Colonic mucosa (tissue), 4 donors: ENCODE measurements around the gene THADA. TPM values are rescaled to one million over a fixed set of nuclear protein-coding genes. Genes with fewer than 3 reads are reported as not detected.
"Not testable (repeated sequence)": the region's sequence is repeated elsewhere in the genome, so short reads cannot be mapped to it uniquely, and the experiment has no call there.

Source experiments
- DNase-seq: peaks from one replicate; pipeline ENCODE4 v3.0.0-alpha.2; 2020
- H3K27ac ChIP-seq: fragments of 200-600 bp; one replicate; pipeline ENCODE4 v1.8.0; 2021
- H3K27me3 ChIP-seq: fragments of 200-600 bp; one replicate; pipeline ENCODE4 v1.8.0; 2021
- H3K36me3 ChIP-seq: fragments of 200-600 bp; one replicate; pipeline ENCODE4 v1.8.0; 2021
- H3K4me1 ChIP-seq: fragments of 200-600 bp; one replicate; pipeline ENCODE4 v1.8.0; 2021; ENCODE audit warnings: mild to moderate bottlenecking
- H3K4me3 ChIP-seq: fragments of 200-600 bp; one replicate; pipeline ENCODE4 v1.8.0; 2021
- H3K9ac ChIP-seq, 2 donors: one replicate each; pipeline ENCODE4 v1.7.0; 2013; ENCODE audit warnings: control low read depth in 2 of 2, low read depth in 2 of 2, low read length in 2 of 2
- H3K9me3 ChIP-seq: fragments of 200-600 bp; one replicate; pipeline ENCODE4 v1.8.0; 2021
- intact Hi-C: fragments of 100-400 bp; cut with DNase I; formaldehyde crosslinking; loops from one replicate; pipeline ENCODE4 v1.14.1; 2022
- total RNA-seq, 2 donors: library from RNA; stranded (reverse); fragmentation: NEBNext Ultra II Directional in 1 of 2; extraction: Animal tissue kit (Norgen Biotek cat#: 25700) in 1 of 2; gene quantifications; one replicate each; pipeline ENCODE4 v1.2.1, GENCODE V29; 2021
- TF ChIP-seq, protein P1 (sequence below): fragments of 200-600 bp; IDR thresholded peaks from one replicate; pipeline ENCODE4 v1.8.0; 2022; ENCODE audit warnings: antibody characterized with exemption, mild to moderate bottlenecking
- donor health status: healthy.
- donor health status: DM: no; HTN: no; CAD: no.
- donor health status: DM: no; HTN: no; CAD: no.

Gene THADA
- total RNA-seq, 2 donors from 2014 or later: 14.6 to 31.4 TPM

- Histone ChIP-seq H3K9ac (peak overlapping the region in 1 of 2 donors; percentile 77), H3K4me1 (peaks cover 27% of the 10 kb centered on the region), H3K27ac (peak overlapping the region; percentile 88), H3K9me3 (no peaks in the 10 kb centered on the region), H3K36me3 (no peaks in the 10 kb centered on the region), H3K4me3 (no peak overlapping the region), H3K27me3 (no peaks in the 10 kb centered on the region)
- TF ChIP-seq, protein P1, sequence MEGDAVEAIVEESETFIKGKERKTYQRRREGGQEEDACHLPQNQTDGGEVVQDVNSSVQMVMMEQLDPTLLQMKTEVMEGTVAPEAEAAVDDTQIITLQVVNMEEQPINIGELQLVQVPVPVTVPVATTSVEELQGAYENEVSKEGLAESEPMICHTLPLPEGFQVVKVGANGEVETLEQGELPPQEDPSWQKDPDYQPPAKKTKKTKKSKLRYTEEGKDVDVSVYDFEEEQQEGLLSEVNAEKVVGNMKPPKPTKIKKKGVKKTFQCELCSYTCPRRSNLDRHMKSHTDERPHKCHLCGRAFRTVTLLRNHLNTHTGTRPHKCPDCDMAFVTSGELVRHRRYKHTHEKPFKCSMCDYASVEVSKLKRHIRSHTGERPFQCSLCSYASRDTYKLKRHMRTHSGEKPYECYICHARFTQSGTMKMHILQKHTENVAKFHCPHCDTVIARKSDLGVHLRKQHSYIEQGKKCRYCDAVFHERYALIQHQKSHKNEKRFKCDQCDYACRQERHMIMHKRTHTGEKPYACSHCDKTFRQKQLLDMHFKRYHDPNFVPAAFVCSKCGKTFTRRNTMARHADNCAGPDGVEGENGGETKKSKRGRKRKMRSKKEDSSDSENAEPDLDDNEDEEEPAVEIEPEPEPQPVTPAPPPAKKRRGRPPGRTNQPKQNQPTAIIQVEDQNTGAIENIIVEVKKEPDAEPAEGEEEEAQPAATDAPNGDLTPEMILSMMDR: no peak
- intact Hi-C loops: no loop called here
- DNase-seq: no peak
These were observed 403.8 kb downstream of the THADA start for GRCh38 chr2:43191947-43192516.

GRCh38 chr2:43190311-43191052 is 405.4 kb downstream of the THADA start:
- intact Hi-C loops: no loop called here
- Histone ChIP-seq H3K27ac (no peak overlapping the region), H3K9me3 (no peaks in the 10 kb centered on the region), H3K27me3 (no peaks in the 10 kb centered on the region), H3K4me1 (peaks cover 33% of the 10 kb centered on the region), H3K4me3 (no peak overlapping the region), H3K9ac (peak overlapping the region in 1 of 2 donors; percentile 38), H3K36me3 (no peaks in the 10 kb centered on the region)
- peak; percentile 34 for DNase-seq
- TF ChIP-seq, protein P1: no peak

GRCh38 chr2:43189861-43190260 is 406.0 kb downstream of the THADA start:
- intact Hi-C loops, DNase-seq, H3K36me3 ChIP-seq, H3K27ac ChIP-seq, H3K9me3 ChIP-seq, H3K9ac ChIP-seq, H3K4me3 ChIP-seq, H3K27me3 ChIP-seq: not testable (repeated sequence)
- peaks cover 29% of the 10 kb centered on the region for H3K4me1 ChIP-seq

DNA sequence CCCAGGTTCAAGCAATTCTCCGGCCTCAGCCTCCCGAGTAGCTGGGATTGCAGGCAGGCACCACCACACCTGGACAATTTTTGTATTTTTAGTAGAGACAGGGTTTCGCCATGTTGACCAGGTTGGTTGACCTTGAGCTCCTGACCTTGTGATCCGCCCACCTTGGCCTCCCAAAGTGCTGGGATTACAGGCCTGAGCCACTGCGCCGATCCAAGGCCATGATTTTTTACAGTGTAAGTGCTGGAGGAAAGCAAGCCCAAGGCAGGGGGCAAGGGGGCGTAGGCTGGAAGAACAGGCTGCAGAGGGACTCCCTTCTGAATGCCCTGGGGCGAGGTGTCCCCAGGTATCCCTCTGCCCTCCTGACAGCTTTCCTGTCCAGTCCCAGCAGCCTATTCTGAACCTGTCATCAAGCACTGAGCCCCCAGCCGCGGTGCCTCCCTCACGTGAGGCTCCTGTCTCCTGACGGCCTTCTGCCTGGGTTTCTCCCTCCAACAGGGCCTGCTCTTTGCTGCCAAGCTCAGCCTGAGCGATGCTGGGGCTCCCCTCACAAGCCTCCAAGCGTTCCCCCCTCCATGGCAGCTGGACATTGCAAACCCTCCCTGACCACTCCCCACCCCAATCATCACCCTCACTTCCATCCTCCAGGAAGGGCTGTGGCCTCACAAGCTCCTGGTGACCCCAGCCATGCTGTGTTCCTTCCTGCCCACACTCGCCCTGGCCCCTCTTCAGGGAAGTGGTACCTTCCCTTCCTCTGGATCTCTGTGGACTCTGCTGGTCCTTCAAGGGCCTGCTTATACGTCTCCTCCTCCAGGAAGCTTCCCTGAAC is 407.1 kb downstream of the THADA start:
- peaks cover 29% of the 10 kb centered on the region for H3K4me1 ChIP-seq
- H3K9me3 ChIP-seq: no peaks in the 10 kb centered on the region
- no peak overlapping the region for H3K9ac ChIP-seq
- no peak for DNase-seq
- intact Hi-C loops: no loop called here
- H3K4me3 ChIP-seq: no peak overlapping the region
- no peaks in the 10 kb centered on the region for H3K27me3 ChIP-seq
- TF ChIP-seq, protein P1: no peak
- H3K27ac ChIP-seq: no peak overlapping the region
- no peaks in the 10 kb centered on the region for H3K36me3 ChIP-seq

- Histone ChIP-seq H3K27ac (peak overlapping the region; percentile 23), H3K36me3 (no peaks in the 10 kb centered on the region), H3K9ac (peak overlapping the region; percentile 19 to 61), H3K4me3 (no peak overlapping the region), H3K9me3 (no peaks in the 10 kb centered on the region), H3K4me1 (peaks cover 18% of the 10 kb centered on the region), H3K27me3 (no peaks in the 10 kb centered on the region)
- intact Hi-C loops: no loop called here
- DNase-seq: peak; percentile 82
- TF ChIP-seq, protein P1: no peak
These were observed 409.0 kb downstream of the THADA start for GRCh38 chr2:43186679-43187374.
